22Rv1 (cell line): ENCODE results near the gene PCDHGA7.
A peak's percentile ranks its signal among the peaks of the same experiment; 100 is the strongest.
"Not testable (repeated sequence)": the region's sequence is repeated elsewhere in the genome, so short reads cannot be mapped to it uniquely, and the experiment has no call there.

Experiments used
- CTCF ChIP-seq: fragments of 450-650 bp; IDR thresholded peaks from 2 replicates; pipeline ENCODE4 v1.5.1; 2017; ENCODE audit warnings: mild to moderate bottlenecking
- ZFX ChIP-seq: fragments of 450-650 bp; IDR thresholded peaks from 2 replicates; pipeline ENCODE4 v1.6.1; 2017; ENCODE audit warnings: antibody characterized with exemption, borderline replicate concordance

GRCh38 chr5:141387557-141388311, 5.2 kb downstream of the PCDHGA7 start, which contains the start of gene PCDHGB4:
- peak; percentile 71 for TF ChIP-seq CTCF
- TF ChIP-seq ZFX: not testable (repeated sequence)
